ENCODE data around the gene ECM1.

DNA sequence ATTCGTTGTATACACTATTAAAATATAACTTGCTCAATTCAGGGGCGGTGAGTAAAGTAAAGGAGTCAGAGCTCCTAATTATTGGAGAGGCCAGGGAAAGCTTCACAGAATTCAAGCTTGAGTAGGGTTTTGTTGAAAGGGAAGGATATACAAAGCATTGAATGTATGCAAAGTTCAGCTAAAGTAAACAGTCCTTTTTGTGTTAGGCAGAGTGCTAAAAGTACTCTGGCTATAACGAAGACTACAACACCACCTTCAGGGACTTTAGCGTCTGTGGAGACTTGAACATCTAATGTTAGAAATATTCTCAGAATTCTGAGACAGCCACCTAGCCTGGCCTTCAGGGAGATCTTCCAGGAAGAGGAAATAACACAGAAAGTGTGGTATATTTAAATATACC lies 8.7 kb downstream of the ECM1 start:
- no peak for TF ChIP-seq EZH2 (IDR thresholded peaks at IDR 0.05; ENCODE audit: low read depth, unreplicated experiment)
- TF ChIP-seq, protein P1, sequence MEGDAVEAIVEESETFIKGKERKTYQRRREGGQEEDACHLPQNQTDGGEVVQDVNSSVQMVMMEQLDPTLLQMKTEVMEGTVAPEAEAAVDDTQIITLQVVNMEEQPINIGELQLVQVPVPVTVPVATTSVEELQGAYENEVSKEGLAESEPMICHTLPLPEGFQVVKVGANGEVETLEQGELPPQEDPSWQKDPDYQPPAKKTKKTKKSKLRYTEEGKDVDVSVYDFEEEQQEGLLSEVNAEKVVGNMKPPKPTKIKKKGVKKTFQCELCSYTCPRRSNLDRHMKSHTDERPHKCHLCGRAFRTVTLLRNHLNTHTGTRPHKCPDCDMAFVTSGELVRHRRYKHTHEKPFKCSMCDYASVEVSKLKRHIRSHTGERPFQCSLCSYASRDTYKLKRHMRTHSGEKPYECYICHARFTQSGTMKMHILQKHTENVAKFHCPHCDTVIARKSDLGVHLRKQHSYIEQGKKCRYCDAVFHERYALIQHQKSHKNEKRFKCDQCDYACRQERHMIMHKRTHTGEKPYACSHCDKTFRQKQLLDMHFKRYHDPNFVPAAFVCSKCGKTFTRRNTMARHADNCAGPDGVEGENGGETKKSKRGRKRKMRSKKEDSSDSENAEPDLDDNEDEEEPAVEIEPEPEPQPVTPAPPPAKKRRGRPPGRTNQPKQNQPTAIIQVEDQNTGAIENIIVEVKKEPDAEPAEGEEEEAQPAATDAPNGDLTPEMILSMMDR (conservative IDR thresholded peaks at IDR 0.05; ENCODE audit: low read depth in 2 of 2) = peak in 1 of 2 experiments; percentile 46; a peak in 3 of 4 replicates
- no peak for TF ChIP-seq POLR2AphosphoS5 (IDR thresholded peaks at IDR 0.05; ENCODE audit: low read depth)
- TF ChIP-seq NANOG (IDR thresholded peaks at IDR 0.05; ENCODE audit: borderline replicate concordance) = no peak
- TF ChIP-seq, protein P2, sequence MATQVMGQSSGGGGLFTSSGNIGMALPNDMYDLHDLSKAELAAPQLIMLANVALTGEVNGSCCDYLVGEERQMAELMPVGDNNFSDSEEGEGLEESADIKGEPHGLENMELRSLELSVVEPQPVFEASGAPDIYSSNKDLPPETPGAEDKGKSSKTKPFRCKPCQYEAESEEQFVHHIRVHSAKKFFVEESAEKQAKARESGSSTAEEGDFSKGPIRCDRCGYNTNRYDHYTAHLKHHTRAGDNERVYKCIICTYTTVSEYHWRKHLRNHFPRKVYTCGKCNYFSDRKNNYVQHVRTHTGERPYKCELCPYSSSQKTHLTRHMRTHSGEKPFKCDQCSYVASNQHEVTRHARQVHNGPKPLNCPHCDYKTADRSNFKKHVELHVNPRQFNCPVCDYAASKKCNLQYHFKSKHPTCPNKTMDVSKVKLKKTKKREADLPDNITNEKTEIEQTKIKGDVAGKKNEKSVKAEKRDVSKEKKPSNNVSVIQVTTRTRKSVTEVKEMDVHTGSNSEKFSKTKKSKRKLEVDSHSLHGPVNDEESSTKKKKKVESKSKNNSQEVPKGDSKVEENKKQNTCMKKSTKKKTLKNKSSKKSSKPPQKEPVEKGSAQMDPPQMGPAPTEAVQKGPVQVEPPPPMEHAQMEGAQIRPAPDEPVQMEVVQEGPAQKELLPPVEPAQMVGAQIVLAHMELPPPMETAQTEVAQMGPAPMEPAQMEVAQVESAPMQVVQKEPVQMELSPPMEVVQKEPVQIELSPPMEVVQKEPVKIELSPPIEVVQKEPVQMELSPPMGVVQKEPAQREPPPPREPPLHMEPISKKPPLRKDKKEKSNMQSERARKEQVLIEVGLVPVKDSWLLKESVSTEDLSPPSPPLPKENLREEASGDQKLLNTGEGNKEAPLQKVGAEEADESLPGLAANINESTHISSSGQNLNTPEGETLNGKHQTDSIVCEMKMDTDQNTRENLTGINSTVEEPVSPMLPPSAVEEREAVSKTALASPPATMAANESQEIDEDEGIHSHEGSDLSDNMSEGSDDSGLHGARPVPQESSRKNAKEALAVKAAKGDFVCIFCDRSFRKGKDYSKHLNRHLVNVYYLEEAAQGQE (IDR thresholded peaks at IDR 0.05; ENCODE audit: unreplicated experiment) = no peak
- no peak for TF ChIP-seq STAT1 (IDR thresholded peaks at IDR 0.05; ENCODE audit: unreplicated experiment)
- TF ChIP-seq JUNB (IDR thresholded peaks at IDR 0.05; ENCODE audit: unreplicated experiment) = no peak
- TF ChIP-seq, protein P3, sequence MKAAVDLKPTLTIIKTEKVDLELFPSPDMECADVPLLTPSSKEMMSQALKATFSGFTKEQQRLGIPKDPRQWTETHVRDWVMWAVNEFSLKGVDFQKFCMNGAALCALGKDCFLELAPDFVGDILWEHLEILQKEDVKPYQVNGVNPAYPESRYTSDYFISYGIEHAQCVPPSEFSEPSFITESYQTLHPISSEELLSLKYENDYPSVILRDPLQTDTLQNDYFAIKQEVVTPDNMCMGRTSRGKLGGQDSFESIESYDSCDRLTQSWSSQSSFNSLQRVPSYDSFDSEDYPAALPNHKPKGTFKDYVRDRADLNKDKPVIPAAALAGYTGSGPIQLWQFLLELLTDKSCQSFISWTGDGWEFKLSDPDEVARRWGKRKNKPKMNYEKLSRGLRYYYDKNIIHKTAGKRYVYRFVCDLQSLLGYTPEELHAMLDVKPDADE (IDR thresholded peaks at IDR 0.05) = no peak
